ENCODE data around the gene CCT8L2. TPM values are rescaled to one million over a fixed set of nuclear protein-coding genes. Genes with fewer than 3 reads are reported as not detected.
"Not testable (repeated sequence)": the region's sequence is repeated elsewhere in the genome, so short reads cannot be mapped to it uniquely, and the experiment has no call there.

The CCT8L2 gene
- total RNA-seq, 1 donor from 2014 or later: not detected

DNA sequence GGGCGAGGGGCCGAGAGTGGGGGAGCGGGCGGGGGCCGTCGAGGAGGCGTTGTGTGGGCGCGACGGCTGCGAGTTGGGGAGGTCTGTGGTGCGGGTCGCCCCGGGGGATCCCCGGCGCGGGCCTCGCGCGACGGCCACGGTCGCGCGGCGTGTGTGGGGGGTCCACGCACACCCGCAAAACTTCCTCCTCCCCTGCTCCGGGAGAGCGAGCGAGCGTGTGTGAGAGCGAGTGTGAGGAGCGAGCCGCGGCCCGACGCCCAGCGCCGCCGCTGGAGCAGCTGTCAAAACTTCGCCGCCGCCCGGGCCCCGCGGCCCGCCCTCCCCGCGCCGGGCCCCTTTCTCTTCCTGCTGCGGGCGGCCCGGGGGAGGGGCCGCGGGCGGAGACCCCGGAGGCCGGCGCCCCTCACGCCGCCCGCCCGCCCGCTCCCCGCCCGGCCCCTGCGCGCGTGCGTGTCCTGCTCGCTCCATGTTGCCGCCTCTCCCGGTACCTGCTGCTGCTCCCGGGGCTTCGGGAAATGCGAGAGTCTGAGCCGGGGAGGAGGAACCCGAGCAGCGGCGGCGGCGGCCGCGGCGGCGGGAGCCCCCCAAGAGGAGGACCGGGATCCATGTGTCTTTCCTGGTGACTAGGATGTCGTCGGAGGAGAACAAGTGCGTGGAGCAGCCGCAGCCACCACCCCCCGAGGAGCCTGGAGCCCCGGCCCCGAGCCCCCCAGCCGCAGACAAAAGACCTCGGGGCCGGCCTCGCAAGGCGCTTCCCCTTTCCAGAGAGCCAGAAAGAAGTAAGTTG, 9.0 kb upstream of the CCT8L2 start:
- no peak for DNase-seq (ENCODE audit: low spot score, unreplicated experiment)
- Mint-ChIP-seq H3K4me1 (ENCODE audit: low read depth) (no peaks in the 10 kb centered on the region), H3K36me3 (ENCODE audit: insufficient read depth) (peaks cover 5% of the 10 kb centered on the region), H3K4me3 (ENCODE audit: low read depth) (no peak overlapping the region), H3K27ac (no peak overlapping the region), H3K27me3 (no peaks in the 10 kb centered on the region), H3K9me3 (ENCODE audit: low read depth) (peaks cover 16% of the 10 kb centered on the region)
- TF ChIP-seq, protein P1, sequence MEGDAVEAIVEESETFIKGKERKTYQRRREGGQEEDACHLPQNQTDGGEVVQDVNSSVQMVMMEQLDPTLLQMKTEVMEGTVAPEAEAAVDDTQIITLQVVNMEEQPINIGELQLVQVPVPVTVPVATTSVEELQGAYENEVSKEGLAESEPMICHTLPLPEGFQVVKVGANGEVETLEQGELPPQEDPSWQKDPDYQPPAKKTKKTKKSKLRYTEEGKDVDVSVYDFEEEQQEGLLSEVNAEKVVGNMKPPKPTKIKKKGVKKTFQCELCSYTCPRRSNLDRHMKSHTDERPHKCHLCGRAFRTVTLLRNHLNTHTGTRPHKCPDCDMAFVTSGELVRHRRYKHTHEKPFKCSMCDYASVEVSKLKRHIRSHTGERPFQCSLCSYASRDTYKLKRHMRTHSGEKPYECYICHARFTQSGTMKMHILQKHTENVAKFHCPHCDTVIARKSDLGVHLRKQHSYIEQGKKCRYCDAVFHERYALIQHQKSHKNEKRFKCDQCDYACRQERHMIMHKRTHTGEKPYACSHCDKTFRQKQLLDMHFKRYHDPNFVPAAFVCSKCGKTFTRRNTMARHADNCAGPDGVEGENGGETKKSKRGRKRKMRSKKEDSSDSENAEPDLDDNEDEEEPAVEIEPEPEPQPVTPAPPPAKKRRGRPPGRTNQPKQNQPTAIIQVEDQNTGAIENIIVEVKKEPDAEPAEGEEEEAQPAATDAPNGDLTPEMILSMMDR (IDR thresholded peaks at IDR 0.05; ENCODE audit: unreplicated experiment): no peak

DNA sequence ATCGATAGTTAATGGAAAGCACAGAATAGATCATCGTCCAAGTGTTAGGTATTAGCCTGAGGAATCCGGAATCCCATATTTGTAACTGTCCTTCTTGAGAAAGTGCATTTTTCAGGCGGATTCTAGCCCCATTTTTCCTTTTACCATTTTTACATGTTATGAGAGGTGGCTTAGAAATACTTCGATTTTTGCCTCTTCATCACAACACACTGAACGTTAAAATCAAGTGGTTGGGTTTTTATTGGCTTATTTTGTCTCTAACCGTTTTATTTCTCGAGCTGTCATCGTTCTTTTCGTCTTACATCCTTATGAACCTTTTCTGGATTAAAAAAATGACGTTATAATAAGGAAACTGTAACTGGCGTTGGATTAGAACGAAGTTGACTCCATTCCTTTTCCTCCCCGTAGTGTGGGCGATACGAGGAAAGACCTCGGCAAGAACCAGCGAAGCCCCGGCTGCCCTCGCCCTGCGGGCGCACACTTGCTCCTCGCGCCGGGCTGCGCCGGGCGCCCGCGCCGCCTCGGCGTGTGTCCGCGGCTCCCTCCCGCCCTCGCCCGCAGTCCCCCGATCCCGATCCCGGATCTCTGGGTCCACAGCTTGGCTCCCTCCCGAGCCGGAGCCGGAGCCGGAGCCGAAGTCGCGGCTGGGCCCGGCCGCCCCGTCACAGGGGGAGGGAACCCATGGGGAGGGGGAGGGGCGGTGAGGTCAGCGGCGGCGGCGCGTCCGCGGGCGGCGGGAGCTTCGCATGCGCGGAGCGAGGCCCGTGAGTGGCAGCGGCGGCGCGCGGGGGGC, 8.2 kb upstream of the CCT8L2 start:
- DNase-seq (ENCODE audit: low spot score, unreplicated experiment); H3K4me1 Mint-ChIP-seq (ENCODE audit: low read depth); H3K36me3 Mint-ChIP-seq (ENCODE audit: insufficient read depth); H3K27ac Mint-ChIP-seq; H3K27me3 Mint-ChIP-seq; H3K4me3 Mint-ChIP-seq (ENCODE audit: low read depth): not testable (repeated sequence)
- peaks cover 19% of the 10 kb centered on the region for H3K9me3 Mint-ChIP-seq (ENCODE audit: low read depth)

DNA sequence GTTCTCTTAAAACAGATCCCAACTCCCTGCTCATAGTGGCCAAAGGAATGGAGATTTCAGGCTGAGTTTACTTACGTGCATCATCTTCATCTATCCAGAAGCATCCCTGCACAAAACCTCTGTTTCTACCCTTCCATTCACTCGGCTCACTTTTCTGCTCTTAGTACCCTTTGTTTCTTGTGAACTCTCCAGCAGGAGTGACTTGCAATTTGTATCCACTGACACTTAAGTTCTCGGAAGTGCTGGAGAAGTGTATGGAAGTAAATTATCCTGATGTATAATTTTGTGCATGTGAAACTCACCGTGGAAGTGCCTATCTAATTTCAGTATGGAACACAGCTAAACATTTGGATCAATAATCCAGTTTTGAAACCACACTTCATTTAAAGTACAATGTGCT, 7.0 kb upstream of the CCT8L2 start:
- H3K36me3 Mint-ChIP-seq (ENCODE audit: insufficient read depth); H3K27me3 Mint-ChIP-seq; H3K27ac Mint-ChIP-seq; H3K4me1 Mint-ChIP-seq (ENCODE audit: low read depth); DNase-seq (ENCODE audit: low spot score, unreplicated experiment); H3K4me3 Mint-ChIP-seq (ENCODE audit: low read depth): not testable (repeated sequence)
- peaks cover 27% of the 10 kb centered on the region for H3K9me3 Mint-ChIP-seq (ENCODE audit: low read depth)

DNA sequence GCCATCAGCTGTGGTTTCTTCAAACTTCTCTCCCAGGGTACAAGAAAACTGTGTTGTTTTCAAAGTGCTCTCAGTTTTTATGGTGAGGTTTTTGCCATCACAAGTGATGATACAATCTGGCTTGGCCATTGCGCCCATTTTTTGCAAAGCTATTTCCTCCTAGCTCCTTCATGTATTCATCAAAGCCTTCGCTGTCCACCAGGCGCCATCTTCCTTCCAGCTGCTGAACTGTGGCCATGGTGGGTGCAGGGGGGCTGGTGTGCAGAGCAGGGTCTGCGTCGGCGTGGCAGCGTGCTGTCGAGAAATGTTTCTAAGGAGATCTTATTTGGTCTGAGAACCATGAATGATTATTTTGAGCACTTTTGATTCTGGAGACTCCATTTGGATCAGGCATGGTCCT, 2.6 kb upstream of the CCT8L2 start:
- not testable (repeated sequence) for H3K4me3 Mint-ChIP-seq (ENCODE audit: low read depth); H3K36me3 Mint-ChIP-seq (ENCODE audit: insufficient read depth); H3K27me3 Mint-ChIP-seq; DNase-seq (ENCODE audit: low spot score, unreplicated experiment); H3K4me1 Mint-ChIP-seq (ENCODE audit: low read depth); H3K27ac Mint-ChIP-seq
- H3K9me3 Mint-ChIP-seq (ENCODE audit: low read depth): peaks cover 32% of the 10 kb centered on the region

DNA sequence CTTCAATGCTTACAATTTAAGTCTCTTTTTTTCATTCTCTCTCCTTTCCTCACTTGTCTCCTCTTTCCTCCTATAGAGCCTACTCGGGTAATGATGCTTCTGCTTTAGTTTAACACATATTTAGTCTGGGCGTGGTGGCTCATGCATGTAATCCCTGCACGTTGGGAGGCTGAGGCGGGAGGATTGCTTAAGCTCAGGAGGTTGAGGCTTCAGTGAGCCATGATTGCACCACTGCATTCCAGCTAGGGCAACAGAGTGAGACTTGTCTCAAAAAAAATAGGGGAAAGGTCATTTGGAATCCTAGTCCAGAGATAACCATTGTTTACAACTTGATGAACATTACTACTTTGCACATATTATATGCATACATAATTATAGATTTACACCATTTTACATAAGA, 1.4 kb upstream of the CCT8L2 start:
- Mint-ChIP-seq H3K36me3 (ENCODE audit: insufficient read depth) (peaks cover 6% of the 10 kb centered on the region), H3K27ac (no peak overlapping the region), H3K4me3 (ENCODE audit: low read depth) (no peak overlapping the region), H3K4me1 (ENCODE audit: low read depth) (no peaks in the 10 kb centered on the region), H3K9me3 (ENCODE audit: low read depth) (peaks cover 33% of the 10 kb centered on the region), H3K27me3 (no peaks in the 10 kb centered on the region)
- DNase-seq (ENCODE audit: low spot score, unreplicated experiment): no peak
- TF ChIP-seq, protein P1 (IDR thresholded peaks at IDR 0.05; ENCODE audit: unreplicated experiment): no peak

DNA sequence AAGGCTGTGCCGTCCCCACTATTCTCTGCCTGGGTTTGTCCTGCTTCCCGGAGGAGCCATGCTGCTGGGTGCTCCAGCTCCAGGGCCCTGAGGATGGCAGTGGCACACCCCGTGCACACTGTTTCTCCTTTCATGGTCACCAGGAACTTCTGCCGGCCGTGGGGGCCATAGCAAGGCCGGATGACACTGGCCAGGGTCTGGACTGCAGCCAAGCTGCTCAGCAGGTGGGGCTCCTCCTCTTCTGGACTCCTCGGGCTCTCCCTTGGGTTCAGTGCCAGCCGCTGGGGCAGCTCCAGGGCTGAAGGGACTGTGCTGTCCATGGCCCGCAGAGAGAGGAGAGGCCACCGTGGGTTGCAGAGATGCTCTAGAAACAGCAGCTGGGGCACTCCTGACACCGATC, 379 bp downstream of the CCT8L2 start:
- peaks cover 34% of the 10 kb centered on the region for H3K9me3 Mint-ChIP-seq (ENCODE audit: low read depth)

DNA sequence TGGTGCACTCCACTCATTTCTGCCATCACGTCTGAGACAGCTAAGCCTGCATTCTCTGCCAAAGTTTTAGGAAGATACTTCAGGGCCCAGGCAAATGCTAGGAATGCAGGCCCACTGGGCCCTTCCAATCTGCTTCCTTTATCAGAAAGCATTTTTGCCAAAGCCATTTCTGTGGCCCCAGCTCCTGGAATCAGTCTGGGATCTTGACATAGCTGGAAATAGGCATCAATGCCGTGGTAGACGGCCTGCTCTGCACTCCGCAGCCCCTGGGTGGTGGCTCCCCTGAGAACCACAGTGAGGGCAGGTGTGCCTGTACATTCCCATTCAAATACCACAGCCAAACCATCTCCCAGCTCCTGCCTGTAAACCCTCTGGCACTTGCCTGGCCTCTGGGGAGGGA, 1.5 kb downstream of the CCT8L2 start:
- DNase-seq (ENCODE audit: low spot score, unreplicated experiment); H3K4me1 Mint-ChIP-seq (ENCODE audit: low read depth); H3K27me3 Mint-ChIP-seq; H3K36me3 Mint-ChIP-seq (ENCODE audit: insufficient read depth); H3K4me3 Mint-ChIP-seq (ENCODE audit: low read depth); H3K27ac Mint-ChIP-seq: not testable (repeated sequence)
- H3K9me3 Mint-ChIP-seq (ENCODE audit: low read depth): peaks cover 29% of the 10 kb centered on the region

More for the DNA sequence above, 379 bp downstream of the CCT8L2 start:
- not testable (repeated sequence) for DNase-seq (ENCODE audit: low spot score, unreplicated experiment); H3K27ac Mint-ChIP-seq; H3K4me3 Mint-ChIP-seq (ENCODE audit: low read depth); H3K27me3 Mint-ChIP-seq; H3K4me1 Mint-ChIP-seq (ENCODE audit: low read depth); H3K36me3 Mint-ChIP-seq (ENCODE audit: insufficient read depth)
